HEK293 (cell line): ENCODE measurements around the gene KATNAL1.
A peak's percentile ranks its signal among the peaks of the same experiment; 100 is the strongest.

Experiments
- ATF2 ChIP-seq: fragments of 450-650 bp; formaldehyde crosslinking; IDR thresholded peaks from 2 replicates; pipeline ENCODE4 v1.5.1; 2016; ENCODE audit warnings: missing biosample characterization, missing genetic modification characterization, low read depth
- GLI2 ChIP-seq: fragments of 450-650 bp; formaldehyde crosslinking; IDR thresholded peaks from 2 replicates; pipeline ENCODE4; 2017; ENCODE audit warnings: missing biosample characterization, missing genetic modification characterization, low read depth, borderline replicate concordance
- HIC1 ChIP-seq: fragments of 450-650 bp; formaldehyde crosslinking; IDR thresholded peaks from 2 replicates; pipeline ENCODE4 v1.5.1; 2016; ENCODE audit warnings: missing biosample characterization, missing genetic modification characterization
- HOXC10 ChIP-seq: sonication (generic); formaldehyde crosslinking; IDR thresholded peaks from 2 replicates; pipeline ENCODE4 v1.8.1; 2023; ENCODE audit warnings: mild to moderate bottlenecking, missing genetic modification reagents
- INSM2 ChIP-seq: fragments of 450-650 bp; formaldehyde crosslinking; IDR thresholded peaks from 2 replicates; pipeline ENCODE4 v1.5.1; 2016; ENCODE audit warnings: missing biosample characterization, missing genetic modification characterization
- KLF17 ChIP-seq: fragments of 450-650 bp; formaldehyde crosslinking; IDR thresholded peaks from 2 replicates; pipeline ENCODE4 v1.5.1; 2016; ENCODE audit warnings: missing biosample characterization, missing genetic modification characterization
- KLF8 ChIP-seq: fragments of 450-650 bp; formaldehyde crosslinking; IDR thresholded peaks from 2 replicates; pipeline ENCODE4 v1.5.1; 2016; ENCODE audit warnings: missing biosample characterization, missing genetic modification characterization
- ZBTB44 ChIP-seq: fragments of 450-650 bp; IDR thresholded peaks from 2 replicates; pipeline ENCODE4 v1.5.1; 2018; ENCODE audit warnings: missing biosample characterization, mild to moderate bottlenecking, missing genetic modification characterization
- ZFP3 ChIP-seq: fragments of 450-650 bp; formaldehyde crosslinking; IDR thresholded peaks from 2 replicates; pipeline ENCODE4 v1.5.1; 2016; ENCODE audit warnings: low read depth, missing biosample characterization, missing genetic modification characterization
- ZNF114 ChIP-seq: fragments of 450-650 bp; formaldehyde crosslinking; IDR thresholded peaks from 2 replicates; pipeline ENCODE4 v1.5.0; 2017; ENCODE audit warnings: missing biosample characterization, missing genetic modification characterization
- ZNF138 ChIP-seq: fragments of 450-650 bp; formaldehyde crosslinking; IDR thresholded peaks from 2 replicates; pipeline ENCODE4 v1.5.1; 2016; ENCODE audit warnings: missing biosample characterization, missing genetic modification characterization, borderline replicate concordance
- ZNF146 ChIP-seq: fragments of 450-650 bp; formaldehyde crosslinking; IDR thresholded peaks from 2 replicates; pipeline ENCODE4 v1.5.1; 2016; ENCODE audit warnings: missing biosample characterization, missing genetic modification characterization
- ZNF2 ChIP-seq: fragments of 450-650 bp; formaldehyde crosslinking; IDR thresholded peaks from 2 replicates; pipeline ENCODE4 v1.5.1; 2016; ENCODE audit warnings: missing biosample characterization, missing genetic modification characterization
- ZNF223 ChIP-seq: fragments of 450-650 bp; formaldehyde crosslinking; IDR thresholded peaks from 2 replicates; pipeline ENCODE4 v1.5.1; 2016; ENCODE audit warnings: missing biosample characterization, missing genetic modification characterization
- ZNF239 ChIP-seq: fragments of 450-650 bp; formaldehyde crosslinking; IDR thresholded peaks from 2 replicates; pipeline ENCODE4 v1.5.1; 2016; ENCODE audit warnings: missing biosample characterization, missing genetic modification characterization
- ZNF354C ChIP-seq: fragments of 450-650 bp; formaldehyde crosslinking; IDR thresholded peaks from 2 replicates; pipeline ENCODE4 v1.5.1; 2016; ENCODE audit warnings: missing biosample characterization, missing genetic modification characterization, low read depth, borderline replicate concordance
- ZNF37A ChIP-seq: fragments of 450-650 bp; IDR thresholded peaks from 2 replicates; pipeline ENCODE4 v1.5.1; 2018; ENCODE audit warnings: missing biosample characterization, missing genetic modification characterization
- ZNF433 ChIP-seq: fragments of 450-650 bp; formaldehyde crosslinking; IDR thresholded peaks from 2 replicates; pipeline ENCODE4 v1.5.1; 2016; ENCODE audit warnings: missing biosample characterization, missing genetic modification characterization, low read depth
- ZNF510 ChIP-seq: fragments of 450-650 bp; formaldehyde crosslinking; IDR thresholded peaks from 2 replicates; pipeline ENCODE4 v1.5.1; 2018; ENCODE audit warnings: mild to moderate bottlenecking, missing genetic modification characterization, missing biosample characterization; ENCODE audit not compliant: insufficient replicate concordance
- ZNF518A ChIP-seq: fragments of 450-650 bp; formaldehyde crosslinking; conservative IDR thresholded peaks from 2 replicates; pipeline ENCODE4 v1.5.1; 2016; ENCODE audit warnings: low read depth, missing biosample characterization, missing genetic modification characterization
- ZNF585B ChIP-seq: fragments of 450-650 bp; formaldehyde crosslinking; IDR thresholded peaks from 2 replicates; pipeline ENCODE4 v1.5.1; 2016; ENCODE audit warnings: missing biosample characterization, missing genetic modification characterization
- ZNF621 ChIP-seq: fragments of 450-650 bp; formaldehyde crosslinking; IDR thresholded peaks from 2 replicates; pipeline ENCODE4 v1.5.1; 2017; ENCODE audit warnings: missing biosample characterization, missing genetic modification characterization
- ZNF660 ChIP-seq: fragments of 450-650 bp; IDR thresholded peaks from 2 replicates; pipeline ENCODE4 v1.5.1; 2018; ENCODE audit warnings: missing biosample characterization, mild to moderate bottlenecking, missing genetic modification characterization
- ZNF704 ChIP-seq: fragments of 450-650 bp; formaldehyde crosslinking; IDR thresholded peaks from 2 replicates; pipeline ENCODE4 v1.5.1; 2016; ENCODE audit warnings: missing biosample characterization, missing genetic modification characterization
- ZSCAN18 ChIP-seq: fragments of 450-650 bp; formaldehyde crosslinking; IDR thresholded peaks from 2 replicates; pipeline ENCODE4 v1.5.1; 2016; ENCODE audit warnings: missing biosample characterization, missing genetic modification characterization

The KATNAL1 gene

GRCh38 chr13:30319130-30319529, 11.8 kb upstream of the KATNAL1 start (continued):
- TF ChIP-seq ZNF660 (tag by site-specific recombination) (no peak), ZNF704 (tag by site-specific recombination) (no peak), KLF17 (no peak), ZNF585B (tag by site-specific recombination) (no peak), ZNF37A (tag by site-specific recombination) (no peak), ZNF114 (no peak), ZNF518A (tag by site-specific recombination) (no peak), ZNF223 (tag by site-specific recombination) (no peak), HIC1 (tag by site-specific recombination) (0 out of 2 replicates have a peak, but pooled peaks have one; percentile 26), ZSCAN18 (no peak), ZNF433 (tag by site-specific recombination) (no peak), INSM2 (tag by site-specific recombination) (no peak), ZNF138 (tag by site-specific recombination) (no peak), ZNF146 (tag by site-specific recombination) (no peak), ZFP3 (tag by site-specific recombination) (no peak), ZNF621 (no peak), HOXC10 (CRISPR knock-in tag) (no peak), ZNF354C (tag by site-specific recombination) (no peak), ZNF510 (tag by site-specific recombination) (no peak), GLI2 (tag by site-specific recombination) (no peak), ZBTB44 (tag by site-specific recombination) (peak; percentile 65; the same call in 1 of the 2 replicates), ZNF2 (tag by site-specific recombination) (no peak), ATF2 (tag by site-specific recombination) (no peak), KLF8 (tag by site-specific recombination) (no peak), ZNF239 (tag by site-specific recombination) (no peak)
